ENCODE measurements around the gene KLHL25. TPM values are rescaled to one million over a fixed set of nuclear protein-coding genes. Genes with fewer than 3 reads are reported as not detected.

Gene KLHL25
- total RNA-seq, 2 donors from 2014 or later, result 10.0 to 10.3 TPM

DNA sequence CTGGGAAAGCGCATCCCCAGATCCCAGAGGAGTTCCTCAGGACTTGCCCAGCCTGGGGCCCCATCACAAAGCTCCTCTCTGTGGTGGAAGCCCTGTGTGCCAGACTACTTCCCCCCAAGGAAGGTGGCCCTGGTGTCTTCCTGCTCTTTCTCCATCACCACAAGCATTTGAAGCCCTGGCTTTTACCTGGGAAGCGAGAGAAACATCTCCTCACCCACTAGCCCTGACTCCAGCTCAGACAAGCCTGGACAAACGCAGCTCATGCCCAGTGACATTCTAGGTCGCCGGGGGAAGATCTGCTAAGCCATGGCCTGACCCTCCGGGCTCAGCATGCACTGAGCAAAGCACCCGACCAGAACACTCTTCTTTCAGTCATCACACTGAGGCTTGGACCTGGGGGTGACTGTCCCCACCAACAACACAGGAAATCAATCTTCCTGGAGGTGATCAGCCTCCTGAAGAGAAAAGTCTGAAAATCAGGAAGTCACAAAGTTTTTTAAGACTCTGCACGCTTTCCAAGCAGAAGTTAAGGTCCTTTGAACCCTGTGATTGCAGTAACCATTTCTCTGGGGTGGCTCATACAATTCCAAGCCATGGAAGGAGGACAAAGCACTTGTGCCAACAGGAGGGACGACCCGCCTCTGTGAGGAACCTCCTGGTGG lies 40.8 kb downstream of the KLHL25 start:
- intact Hi-C loops (cut with DNase I), result loop anchor here in 1 of 2 donors (5.0 kb wide), 1 partner anchor 38 kb away; the partner anchor contains the start of gene KLHL25
- DNase-seq (ENCODE audit: low spot score), result peak; percentile 47

DNA sequence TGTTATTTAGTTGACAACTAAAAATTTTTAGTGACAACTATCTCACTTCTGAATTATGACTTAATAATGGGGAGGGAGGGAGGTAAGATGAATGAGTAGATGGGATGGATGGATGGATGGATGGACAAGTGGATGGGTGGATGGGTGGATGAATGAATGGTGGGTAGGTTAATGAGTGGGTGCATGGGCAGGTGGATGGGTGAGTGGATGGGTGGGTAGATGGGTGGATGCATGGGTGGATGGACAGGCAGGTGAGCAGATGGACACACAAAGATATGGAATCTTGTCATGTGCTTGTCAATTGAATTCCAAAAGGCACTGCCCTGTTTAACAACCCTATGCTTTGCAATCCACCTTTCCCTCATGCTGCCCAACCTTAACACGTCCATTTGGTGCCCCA lies 41.5 kb downstream of the KLHL25 start:
- intact Hi-C loops (cut with DNase I), result loop anchor here in 1 of 2 donors (5.0 kb wide), 1 partner anchor 39 kb away; the partner anchor contains the start of gene KLHL25
- DNase-seq (ENCODE audit: low spot score), result no peak

DNA sequence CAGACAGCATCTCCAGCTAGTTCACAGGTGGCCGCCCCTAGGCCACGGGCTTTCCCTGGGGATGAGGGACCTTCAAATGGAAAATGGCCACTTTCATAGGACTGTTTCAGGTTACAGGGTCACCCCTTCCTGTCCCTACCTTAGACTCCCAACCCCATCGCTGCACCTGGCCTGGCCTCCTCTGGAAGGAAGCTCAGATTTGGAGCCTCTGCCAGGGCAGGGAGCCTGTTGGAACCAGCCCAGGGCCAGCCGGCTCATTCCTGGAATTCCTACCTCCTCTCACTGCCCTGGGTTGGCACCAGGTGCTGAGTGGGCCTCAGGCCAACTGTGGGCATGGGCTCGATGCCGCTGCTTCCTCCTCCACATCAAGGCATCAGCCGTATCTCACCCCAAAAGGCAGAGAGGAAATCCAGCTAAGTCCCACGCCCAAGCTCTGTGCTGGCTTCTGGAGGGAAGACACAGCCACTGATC lies 42.2 kb downstream of the KLHL25 start:
- peak; percentile 73 for DNase-seq (ENCODE audit: low spot score)

DNA sequence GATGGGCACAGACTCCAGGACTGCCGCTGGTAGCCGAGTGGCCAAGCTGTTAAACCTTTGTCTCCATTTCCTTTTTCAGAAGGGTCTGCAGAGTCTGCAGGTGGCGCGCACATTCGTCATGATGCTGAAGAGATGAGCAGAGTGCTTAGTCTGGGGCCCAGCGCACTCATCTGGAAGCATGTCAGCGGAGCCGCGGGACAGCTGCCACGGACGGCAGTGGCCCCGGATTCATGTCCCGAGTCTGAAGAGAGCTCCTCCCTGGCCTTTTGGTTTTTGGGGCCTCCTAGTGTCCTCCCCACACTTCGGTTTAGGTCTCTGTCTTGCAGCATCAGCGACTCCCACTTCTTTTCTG lies 42.6 kb downstream of the KLHL25 start:
- intact Hi-C loops (cut with DNase I), result loop anchor here in 1 of 2 donors (5.0 kb wide), 1 partner anchor 40 kb away; the partner anchor contains the start of gene KLHL25
- peak; percentile 77 for DNase-seq (ENCODE audit: low spot score)

More for the DNA sequence above, 42.2 kb downstream of the KLHL25 start:
- intact Hi-C loops (cut with DNase I), result loop anchor here in 1 of 2 donors (5.0 kb wide), 1 partner anchor 40 kb away; the partner anchor contains the start of gene KLHL25

DNA sequence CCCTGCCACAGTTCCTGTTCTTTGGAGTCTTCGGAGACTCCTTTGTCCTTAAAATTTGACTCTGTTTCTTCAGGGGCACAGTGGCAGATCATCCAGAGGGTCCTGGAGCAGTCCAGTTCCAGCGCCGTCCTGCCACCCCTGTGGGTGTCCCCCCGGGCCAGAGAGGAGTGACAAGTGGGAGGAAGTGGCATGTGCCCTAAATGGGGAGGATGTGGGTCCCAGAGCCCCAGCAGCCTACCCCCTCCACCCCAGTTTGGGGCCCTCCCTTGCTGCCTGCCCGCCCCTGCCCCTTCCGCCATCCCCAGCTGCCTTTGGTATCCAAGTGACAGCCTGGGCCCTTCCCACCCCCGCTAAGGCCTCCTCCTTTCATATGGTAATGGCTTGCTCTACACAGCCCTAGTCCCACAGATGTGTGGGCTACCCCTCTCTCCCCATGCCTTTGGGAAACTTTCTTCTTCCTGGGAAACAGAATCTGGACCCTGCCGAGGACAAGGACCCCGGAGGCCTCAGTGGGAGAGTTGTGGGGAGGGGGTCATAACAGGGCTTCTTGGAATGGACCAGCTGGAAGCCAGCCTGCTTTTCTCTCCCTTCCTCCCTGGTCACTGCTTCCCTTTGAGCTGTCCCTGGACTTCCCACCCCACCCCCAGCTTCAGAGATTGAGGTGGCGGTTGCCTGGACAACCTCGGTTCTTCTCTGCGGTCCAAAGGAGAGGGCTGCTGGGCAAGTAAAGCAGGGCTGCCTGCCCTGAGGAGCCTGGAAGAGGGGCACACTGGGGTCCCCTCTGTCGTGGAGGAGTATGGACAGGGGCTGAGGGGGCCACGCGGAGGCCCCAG lies 43.2 kb downstream of the KLHL25 start:
- intact Hi-C loops (cut with DNase I), result loop anchor here (1.0 to 5.0 kb wide), 2 partner anchors 27 to 41 kb away; partner anchors contain the start of gene KLHL25 (in 1 of the 2)
- peak; percentile 79 for DNase-seq (ENCODE audit: low spot score)

DNA sequence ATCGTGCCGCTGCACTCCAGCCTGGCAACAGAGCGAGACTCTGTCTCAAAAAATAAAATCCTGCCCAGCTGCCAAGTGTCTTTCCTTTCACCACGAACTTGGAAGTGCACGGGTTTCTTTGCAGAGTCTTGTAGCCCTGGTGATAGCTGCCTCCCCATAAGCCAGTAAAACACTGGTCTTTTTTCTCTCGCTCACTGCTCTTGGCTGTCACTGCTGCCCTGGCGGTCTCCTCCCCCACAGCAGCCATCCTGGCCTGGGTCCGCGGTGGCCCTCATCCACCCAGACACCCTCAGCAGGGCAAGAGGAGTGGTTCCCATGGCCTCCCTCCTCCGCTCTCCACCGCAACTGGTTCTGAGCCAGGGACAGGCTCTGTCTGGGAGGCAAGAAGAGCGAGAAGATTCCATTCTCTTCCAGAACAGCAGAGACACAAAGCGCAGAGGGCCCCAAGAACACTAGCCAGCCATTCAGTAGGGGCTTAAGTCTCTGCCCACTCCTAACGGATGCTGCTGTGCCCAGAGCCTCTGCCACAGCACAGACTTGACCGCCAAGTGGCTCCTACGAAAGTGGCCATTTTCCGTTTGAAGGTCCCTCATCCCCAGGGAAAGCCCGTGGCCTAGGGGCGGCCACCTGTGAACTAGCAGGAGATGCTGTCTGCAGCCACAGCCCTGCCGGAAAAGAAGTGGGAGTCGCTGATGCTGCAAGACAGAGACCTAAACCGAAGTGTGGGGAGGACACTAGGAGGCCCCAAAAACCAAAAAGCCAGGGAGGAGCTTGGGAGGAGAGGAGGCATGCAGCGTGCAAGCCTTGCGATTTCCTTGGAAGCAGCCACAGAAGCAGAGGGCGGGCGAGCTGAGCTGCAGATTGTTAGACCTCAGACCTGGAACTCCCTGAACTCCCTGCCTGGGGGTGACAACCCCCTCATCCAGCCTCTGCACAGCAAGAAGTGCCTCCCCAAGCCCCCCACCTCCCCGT lies 44.1 kb downstream of the KLHL25 start:
- peak; percentile 95 for DNase-seq (ENCODE audit: low spot score)
- intact Hi-C loops (cut with DNase I), result loop anchor here (1.0 to 5.0 kb wide), 2 partner anchors 28 to 42 kb away; partner anchors contain the start of gene KLHL25 (in 1 of the 2)

DNA sequence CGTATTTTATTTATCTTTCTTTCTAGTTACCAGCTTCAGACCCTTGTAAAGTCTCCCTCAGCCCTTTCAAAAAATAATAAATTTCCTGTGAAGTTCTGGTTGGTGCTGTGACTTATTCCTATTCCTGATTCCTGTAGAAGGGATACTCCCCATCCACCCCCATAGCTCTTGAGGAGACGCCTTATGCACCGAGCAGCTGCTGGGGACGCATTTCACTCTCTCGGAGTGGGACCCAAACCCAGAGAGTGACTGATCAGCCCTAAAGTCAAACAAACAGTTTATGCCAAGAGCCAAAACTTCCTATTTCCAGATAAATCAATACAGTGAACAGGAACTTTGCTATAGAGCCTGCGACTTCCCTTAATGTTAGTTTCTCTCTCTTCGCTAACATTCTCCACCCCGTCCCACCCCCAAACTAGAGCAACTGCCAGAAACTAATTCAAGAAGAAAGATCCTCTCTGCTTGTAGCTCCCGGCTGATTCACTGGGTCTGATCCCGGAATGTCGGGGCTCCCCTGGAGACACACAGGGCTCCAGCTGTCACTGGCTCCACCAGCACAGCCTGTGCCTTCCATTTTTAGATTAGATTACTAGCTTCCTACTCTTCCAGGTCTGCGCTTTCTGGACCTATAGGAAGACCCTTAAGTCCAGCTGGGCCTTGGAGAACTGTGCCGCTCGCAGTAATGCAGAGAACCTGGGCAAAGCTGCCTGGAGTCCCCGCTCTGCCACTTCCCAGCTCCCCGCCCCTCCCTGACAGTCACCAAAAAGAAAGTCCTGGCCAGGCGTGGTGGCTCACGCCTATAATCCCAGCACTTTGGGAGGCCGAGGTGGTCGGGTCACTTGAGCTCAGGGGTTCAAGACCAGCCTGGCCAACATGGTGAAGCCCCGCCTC lies 45.2 kb downstream of the KLHL25 start:
- intact Hi-C loops (cut with DNase I), result loop anchor here in 1 of 2 donors (5.0 kb wide), 2 partner anchors 43 to 83 kb away; partner anchors contain the start of gene KLHL25
- DNase-seq (ENCODE audit: low spot score), result peak; percentile 88

DNA sequence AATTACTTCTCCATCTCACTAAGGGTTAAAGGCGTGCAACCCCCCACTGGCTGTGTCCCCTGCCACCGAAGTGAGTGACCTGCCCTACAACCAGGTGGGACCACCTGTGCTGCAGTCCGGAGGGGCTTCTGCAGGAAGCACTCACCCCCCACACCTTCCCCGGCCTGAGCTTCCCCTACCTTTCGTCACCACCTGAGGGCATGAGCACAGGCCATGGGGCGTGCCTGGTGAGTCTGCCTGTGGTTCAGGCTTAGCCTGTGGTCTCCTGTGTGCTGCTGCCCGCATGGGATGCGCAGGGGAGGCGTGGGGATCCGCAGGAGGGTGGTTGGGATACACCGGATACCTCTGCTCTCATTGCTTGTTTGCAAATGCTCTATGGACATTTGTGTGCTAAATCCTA lies 46.0 kb downstream of the KLHL25 start:
- DNase-seq (ENCODE audit: low spot score), result peak; percentile 81
- intact Hi-C loops (cut with DNase I), result loop anchor here in 1 of 2 donors (5.0 kb wide), 1 partner anchor 84 kb away; no protein-coding TSS in a partner anchor

DNA sequence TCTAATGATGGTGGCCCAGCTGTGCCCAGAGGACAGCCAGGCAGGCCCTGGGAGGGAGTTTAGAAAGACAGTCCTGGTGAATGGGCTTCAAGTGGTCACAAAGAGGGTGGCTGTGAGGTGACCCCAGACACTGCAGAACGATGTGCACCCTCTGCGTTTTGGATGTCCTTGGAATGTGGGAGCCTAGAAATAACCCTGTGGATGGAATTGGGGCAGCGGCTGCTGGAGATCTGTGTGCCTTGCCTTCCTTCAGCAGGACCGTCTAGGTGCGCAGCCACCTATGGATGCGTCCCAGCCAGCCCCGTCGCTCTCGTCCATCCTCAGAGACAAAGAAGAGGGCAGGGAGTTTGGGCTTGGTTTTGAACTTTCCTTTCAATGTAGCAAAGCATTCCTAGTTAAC lies 46.5 kb downstream of the KLHL25 start:
- intact Hi-C loops (cut with DNase I), result loop anchor here in 1 of 2 donors (5.0 kb wide), 1 partner anchor 84 kb away; no protein-coding TSS in a partner anchor
- DNase-seq (ENCODE audit: low spot score), result peak; percentile 64

DNA sequence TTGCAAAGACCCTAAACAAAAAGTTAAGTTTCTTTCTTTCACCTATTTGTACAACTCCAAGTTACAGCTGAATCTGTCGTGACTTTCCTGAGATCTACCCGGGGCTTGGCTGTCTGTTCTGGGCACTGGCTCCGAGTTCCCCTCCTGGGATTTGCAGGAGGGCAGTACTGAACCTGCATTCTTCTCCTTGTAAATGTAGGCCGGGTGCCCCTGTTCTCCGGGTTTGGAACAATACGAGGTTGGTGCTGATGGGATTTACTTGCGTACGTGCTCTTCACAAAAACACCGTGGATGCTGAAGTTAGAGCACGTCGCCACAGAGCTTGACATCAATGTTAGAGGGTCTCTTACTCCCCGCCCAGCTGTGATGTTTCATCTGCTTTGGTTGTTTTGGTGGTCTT lies 48.1 kb downstream of the KLHL25 start:
- DNase-seq (ENCODE audit: low spot score), result peak; percentile 61

DNA sequence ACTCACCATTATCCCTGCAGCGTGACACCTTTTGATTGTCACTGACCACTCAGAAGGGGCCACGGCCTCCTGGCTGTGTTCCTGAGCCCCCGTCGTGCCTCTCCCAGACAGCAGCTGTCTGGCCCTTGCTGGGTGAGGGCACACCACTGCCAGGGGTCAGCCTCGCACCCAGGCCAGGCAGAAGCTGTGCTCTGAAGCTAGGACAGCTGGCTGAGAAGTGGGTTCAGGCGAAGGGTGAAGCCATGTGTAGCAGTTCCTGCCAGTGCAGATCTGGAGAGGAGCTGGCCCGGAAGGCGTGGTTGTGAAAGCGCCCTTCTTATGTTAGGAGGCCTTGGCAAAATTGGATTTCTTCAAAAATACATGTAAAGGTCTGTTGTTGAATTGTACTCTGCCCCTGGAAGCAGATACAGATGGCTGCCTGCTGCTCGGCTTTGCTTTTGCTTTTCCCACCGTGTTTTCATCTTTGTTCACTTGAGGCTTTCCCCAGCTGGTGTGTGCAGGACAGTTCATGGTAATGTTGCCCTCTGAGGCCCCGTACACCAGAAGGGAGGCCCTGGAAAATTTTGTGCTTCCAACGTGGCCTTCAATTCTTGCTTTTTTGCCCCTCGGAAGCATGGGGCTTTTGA lies 49.1 kb downstream of the KLHL25 start:
- peak; percentile 77 for DNase-seq (ENCODE audit: low spot score)
- intact Hi-C loops (cut with DNase I), result loop anchor here in 1 of 2 donors (5.0 kb wide), 1 partner anchor 87 kb away; no protein-coding TSS in a partner anchor

More for the DNA sequence above, 48.1 kb downstream of the KLHL25 start:
- intact Hi-C loops (cut with DNase I), result loop anchor here in 1 of 2 donors (5.0 kb wide), 1 partner anchor 86 kb away; no protein-coding TSS in a partner anchor

DNA sequence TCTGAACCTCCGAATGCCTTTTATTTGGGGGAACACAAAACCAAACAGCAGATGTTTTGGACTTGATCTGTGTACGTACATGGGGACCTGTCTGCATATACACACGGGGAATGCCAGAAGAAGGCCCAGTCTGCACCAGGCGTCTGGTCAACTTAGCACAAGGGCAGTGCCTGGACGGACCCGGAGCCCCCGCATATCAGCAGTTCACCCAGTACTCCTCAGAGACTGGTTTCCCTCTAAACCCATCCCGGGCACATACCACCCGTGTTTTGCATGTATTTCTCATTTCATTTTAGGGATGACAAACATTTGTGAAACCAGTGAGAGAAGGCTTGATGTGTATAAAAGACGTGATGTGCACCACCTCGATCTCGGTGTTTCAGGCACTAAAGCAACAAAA lies 49.7 kb downstream of the KLHL25 start:
- DNase-seq (ENCODE audit: low spot score), result peak; percentile 80
- intact Hi-C loops (cut with DNase I), result loop anchor here in 1 of 2 donors (5.0 kb wide), 1 partner anchor 87 kb away; no protein-coding TSS in a partner anchor

DNA sequence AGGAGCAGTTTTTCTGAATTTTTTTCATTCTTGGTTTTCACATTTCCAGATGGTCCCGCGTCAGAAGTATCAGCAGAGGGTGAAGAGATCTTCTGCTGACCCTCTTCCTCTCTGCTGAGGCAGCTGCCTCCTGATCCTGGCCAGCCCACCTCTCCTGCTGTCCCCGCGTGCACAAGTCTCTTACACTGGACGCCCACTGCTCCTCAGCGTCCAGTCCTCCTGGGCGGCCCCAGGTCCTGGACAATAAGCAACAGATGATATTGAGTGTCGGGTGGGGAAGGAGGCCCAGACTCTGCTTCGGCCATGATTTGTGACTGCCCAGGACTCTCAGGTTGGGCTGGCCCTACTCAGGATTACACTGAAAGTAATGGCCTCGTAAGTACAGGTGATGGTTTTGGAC lies 50.1 kb downstream of the KLHL25 start:
- DNase-seq (ENCODE audit: low spot score), result peak; percentile 65

DNA sequence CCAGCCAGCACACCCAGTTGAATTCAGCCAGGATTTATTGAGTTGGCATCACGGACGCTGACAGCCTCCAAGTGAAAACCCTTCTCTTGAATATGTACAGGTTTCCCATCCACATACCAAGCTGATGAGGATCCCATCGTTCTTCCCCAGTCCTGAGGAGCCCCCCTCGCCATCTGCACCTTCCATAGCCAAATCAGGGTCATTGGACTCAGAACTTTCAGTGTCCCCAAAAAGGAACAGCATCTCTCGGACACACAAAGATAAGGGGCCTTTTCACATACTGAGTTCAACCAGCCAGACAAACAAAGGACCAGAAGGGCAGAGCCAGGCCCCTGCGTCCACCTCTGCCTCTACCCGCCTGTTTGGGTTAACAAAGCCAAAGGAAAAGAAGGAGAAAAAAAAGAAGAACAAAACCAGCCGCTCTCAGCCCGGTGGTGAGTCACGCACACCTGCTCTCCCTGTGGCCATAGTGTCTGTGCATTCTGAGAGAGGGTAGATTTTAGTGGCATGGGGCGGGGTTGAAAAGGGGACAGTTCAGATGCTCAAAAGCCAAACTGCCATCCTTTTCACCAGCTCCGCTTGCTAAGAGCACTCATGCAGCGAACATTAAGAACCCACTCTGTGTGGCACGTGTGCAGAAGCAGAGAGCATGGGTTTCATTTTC lies 51.2 kb downstream of the KLHL25 start:
- intact Hi-C loops (cut with DNase I), result loop anchor here in 1 of 2 donors (5.0 kb wide), 1 partner anchor 89 kb away; no protein-coding TSS in a partner anchor
- peak; percentile 52 for DNase-seq (ENCODE audit: low spot score)

More for the DNA sequence above, 50.1 kb downstream of the KLHL25 start:
- intact Hi-C loops (cut with DNase I), result loop anchor here in 1 of 2 donors (5.0 kb wide), 1 partner anchor 88 kb away; no protein-coding TSS in a partner anchor

DNA sequence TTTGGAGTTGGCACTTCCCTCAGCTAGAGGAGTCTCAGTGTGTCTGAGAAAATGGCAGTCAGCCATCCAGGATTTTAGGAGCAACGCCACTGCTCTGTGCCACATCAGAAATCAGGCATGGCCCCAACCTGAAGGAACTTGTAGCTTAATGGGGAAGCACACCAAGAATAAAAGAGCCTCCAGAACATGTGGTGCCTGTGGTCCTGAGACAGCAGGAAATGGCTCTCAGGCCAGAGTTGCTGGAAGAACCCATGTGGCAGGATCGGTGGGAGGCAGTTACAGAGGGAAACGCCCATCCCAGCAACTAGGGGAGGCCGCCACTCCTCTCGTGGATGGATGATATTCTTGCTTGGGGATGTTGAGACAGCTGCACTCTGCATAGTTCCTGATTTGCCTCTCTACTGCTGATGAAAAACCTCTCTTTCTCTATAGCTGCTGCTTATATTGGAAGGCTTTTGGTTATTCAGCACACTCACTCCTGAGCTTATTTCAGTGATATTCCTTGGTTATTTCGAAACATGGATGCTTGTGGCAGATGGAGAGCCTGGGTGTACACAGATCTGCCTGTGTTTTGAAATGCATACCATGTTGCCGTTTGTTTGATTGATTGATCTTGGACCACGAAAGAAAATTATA lies 52.4 kb downstream of the KLHL25 start:
- peak; percentile 58 for DNase-seq (ENCODE audit: low spot score)
- intact Hi-C loops (cut with DNase I), result loop anchor here in 1 of 2 donors (5.0 kb wide), 1 partner anchor 90 kb away; no protein-coding TSS in a partner anchor

Measured in posterior vena cava (tissue), 2 donors.